Measurements from ENCODE around the gene KRT83.
"Not testable (repeated sequence)": the region's sequence is repeated elsewhere in the genome, so short reads cannot be mapped to it uniquely, and the experiment has no call there.

Gene KRT83

DNA sequence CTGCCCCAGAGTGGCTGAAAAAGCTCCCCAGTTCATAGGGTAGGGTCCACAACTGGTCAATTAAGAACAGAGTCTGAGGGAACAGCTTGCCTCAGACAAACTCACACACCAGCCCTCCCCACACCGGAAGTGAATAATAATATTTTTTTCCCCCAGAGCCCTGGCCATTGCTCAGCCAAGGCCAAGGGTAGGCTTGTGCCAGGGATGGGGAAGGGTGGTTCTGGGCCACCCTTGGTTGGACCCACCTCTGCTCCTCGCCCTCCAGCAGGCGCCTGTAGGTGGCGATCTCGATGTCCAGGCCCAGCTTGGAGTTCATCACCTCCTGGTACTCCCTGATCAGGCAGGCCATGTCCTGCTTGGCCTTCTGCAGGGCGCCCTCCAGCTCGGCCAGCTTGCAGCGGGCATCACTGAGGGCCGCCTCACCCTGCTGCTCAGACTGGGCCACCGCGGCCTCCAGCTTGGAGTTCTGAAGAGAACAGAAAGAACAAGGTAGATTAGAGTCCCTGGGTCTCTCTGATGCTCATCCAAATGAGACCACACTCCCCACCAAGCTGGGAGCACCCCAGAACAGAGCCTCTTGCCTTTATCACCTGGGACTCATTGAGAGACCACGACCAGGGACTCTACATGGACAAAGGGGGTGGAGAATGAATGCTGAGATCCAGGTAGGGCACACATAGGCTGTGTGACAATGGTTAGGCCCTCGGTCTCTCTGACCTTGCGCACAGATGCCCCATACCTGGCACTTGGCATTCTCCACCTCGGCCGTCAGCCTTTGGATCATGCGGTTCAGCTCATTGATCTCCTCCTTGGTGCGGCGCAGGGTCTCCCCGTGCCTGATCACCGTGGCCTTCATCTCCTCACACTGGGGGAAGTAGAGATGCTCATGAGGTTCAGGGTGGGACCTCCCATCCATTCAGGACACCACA lies 34.1 kb downstream of the KRT83 start:
- not testable (repeated sequence) for DNase-seq (ENCODE audit: low read depth)

DNA sequence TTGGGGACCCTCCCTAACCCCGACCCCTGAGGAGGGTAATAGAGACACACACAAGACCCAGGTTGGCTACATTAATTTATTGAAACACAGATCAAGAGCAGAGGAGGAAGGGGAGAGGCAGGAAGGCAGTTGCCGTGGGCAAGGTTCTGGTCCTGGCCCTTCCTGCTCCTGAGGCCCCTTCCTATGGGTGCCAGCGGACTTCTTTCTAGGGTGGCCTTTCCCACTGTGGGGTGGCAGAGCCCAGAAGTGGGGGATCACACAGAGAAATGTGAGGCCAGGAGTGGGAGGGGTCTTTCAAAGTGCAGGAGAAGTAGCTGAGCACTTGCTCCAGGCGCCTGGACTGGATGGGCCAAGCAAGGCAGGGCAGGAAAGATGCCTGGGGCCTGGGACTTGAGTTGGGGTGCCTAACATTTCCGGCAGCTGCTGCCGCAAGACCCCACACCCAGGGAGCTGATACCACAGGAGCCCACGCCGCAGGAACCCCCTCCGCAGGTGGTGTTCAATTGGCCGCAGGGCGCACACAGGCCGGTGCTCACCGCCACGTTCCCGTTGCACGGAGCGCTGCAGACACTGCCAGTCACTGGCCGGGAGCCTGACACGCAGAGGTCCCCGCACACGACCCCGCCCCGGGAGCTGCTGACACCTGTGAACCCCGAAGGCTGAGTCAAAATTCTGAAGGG lies 35.2 kb downstream of the KRT83 start:
- DNase-seq (ENCODE audit: low read depth) = no peak

DNA sequence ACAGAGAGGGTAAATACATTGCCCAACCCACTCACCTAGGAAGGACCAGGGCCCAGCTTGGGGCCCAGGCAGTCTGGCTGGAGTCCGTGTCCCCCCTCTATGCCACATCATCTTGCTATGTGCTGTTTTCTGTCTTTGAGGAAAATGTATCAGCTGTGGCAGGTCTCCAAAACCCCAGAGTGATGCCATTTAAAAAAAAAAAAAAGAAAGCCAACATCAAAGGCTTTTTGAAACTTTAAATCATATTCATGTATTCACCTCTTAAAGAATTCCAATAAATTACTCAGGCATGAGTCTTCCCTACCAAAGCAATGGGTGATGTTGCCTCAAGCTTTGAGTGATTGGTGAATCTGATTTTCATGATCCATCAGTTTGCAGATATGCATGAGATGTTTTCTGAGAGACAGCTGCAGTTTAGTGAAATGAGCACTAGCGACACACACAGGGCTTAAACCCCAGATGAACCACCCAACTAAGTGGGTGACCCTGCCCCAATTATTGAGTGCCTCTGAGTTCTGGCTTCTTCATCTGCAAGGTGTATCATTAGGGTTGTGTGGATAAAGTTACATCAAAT lies 35.9 kb downstream of the KRT83 start:
- DNase-seq (ENCODE audit: low read depth) = peak; percentile 43

- no peak for DNase-seq (ENCODE audit: low read depth)
Observed at GRCh38 chr12:52284562-52285171, 36.5 kb downstream of the KRT83 start.

DNA sequence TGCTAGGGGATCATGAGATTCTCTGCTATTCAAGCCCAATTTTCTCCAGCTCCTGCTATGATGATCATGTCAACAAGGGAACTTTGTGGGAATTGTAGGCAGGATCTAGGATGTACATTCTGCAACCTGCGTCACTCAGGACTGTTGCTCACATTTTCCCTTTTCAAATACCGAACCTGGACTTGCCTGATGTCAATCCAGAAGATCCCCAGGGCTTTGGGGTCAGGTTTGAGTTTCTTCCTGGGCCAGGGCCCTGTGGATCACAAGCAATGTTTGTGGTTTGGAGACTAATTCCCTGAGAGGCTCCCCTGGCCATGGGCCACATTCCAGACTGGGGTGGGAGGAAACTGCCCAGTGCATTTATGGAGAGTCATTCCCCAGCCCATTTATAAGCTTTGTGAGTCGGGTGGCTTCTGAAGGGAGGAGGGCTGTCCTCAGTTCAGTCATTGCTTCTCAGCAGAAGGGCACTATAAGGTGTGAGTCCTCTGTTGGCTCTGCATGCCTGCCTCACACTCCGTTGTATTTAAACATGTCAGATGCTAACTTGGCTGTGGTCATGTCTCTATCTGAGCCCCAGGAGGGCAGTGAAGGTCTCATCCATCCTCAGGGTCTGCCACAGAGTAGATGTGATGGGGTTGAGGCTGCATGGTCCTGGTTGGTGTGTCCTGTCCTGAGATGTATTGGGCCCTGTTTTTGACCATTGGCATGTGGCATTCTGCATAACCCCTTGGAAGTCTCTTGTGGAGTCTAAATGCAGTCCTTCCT lies 40.2 kb downstream of the KRT83 start:
- peak; percentile 98 for DNase-seq (ENCODE audit: low read depth)

DNA sequence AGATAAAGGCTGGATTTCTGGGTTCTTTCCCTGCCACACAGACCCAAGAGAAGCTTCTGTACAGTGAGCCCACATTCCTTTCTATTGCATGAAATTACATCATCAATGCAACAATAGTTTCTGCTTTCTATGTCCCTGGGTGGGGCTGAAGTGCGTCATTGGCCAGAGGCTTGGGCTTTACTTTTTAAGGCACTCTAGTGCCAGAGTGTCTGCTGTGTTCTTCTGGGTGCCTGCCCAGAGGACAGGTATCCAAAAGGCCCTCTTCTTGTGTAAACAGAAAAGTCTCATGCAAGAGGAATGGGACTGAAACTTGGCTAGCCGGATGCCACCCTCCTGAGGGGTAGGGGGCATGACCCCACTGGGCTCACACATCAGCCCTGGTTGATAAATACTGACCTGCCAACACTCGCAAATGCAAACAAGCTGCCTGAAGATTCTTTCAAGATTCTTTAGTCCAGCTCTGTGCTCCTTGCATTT lies 40.8 kb downstream of the KRT83 start:
- DNase-seq (ENCODE audit: low read depth) = peak; percentile 93

DNA sequence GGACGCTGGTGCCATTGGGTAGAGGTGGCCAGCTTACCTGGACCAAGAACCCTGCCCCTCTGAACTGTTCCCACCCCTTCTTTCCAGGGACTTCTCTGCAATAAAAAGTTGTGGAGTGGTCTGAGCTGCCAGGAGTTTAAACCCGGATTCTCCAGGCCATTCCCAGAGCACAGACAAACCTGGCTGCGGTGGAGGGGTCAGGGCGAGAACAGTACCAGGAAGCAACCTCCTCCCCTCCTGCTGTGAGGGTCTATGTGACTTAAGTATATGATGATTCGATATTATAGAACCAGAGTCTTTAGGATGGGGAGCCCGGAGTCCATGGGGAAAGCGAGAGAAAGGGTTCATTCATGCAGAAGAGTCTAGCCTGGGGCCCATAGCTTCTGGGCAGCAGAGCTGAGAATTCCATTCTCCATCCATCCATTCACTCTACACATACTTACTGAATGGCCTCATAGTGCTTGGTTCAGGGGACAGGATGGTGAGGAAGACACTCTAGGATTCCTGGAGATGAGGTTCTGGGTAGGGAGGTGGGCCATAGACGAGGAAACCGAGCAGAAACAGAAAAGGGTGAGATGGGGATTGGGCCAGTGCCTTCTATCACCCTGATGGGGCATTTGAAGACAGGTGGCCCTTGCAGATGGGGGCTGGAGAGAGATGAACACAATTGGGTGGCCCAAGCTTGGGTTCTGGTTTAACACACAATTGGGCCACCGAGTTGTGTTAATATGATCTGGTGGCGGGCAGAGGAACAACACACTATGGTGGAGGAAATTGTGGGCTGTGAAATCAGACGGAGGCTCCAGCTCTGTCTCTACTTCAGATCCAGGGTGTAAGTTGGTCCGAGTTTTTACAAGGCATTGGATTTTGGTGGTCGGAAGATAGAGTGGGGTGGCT lies 41.5 kb downstream of the KRT83 start:
- DNase-seq (ENCODE audit: low read depth) = peak; percentile 19

- DNase-seq (ENCODE audit: low read depth) = peak; percentile 54
Observed at GRCh38 chr12:52278575-52279421, 42.4 kb downstream of the KRT83 start.

DNA sequence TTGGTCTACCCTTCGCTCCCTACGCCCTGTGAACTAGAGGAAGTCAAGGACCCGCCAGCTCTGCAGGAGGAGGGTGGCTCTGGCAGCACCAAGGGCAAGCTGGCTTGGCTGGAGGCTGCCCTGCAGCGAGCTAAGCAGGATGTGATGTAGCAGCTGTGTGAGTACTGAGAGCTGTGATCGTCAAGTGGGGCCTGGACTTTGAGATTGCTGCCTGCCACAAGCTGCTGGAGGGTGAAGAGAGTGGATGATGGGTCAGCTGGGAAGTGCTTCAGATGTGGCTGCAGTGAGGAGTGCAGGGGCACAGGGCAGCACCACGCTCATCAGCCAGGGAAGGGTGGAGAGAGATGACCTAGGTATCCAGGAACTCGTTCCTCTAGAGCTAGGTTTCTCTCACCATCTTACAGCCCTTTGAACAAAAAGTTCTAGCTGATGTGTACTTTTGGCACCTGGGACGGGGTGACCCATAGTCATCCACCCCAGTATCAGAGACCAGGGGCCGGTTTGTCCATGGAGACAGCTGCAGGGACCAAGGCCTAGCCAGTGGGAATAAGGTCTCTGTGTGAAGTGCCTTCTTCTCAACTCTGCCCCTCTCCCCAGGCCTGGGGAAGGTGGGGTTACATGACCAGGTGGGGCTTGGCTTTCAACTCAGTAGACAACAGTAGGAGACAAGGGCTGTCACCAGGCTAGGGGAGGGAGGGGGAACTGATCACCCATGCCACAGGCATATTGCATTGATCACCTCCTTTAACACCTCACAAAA lies 43.5 kb downstream of the KRT83 start:
- no peak for DNase-seq (ENCODE audit: low read depth)

DNA sequence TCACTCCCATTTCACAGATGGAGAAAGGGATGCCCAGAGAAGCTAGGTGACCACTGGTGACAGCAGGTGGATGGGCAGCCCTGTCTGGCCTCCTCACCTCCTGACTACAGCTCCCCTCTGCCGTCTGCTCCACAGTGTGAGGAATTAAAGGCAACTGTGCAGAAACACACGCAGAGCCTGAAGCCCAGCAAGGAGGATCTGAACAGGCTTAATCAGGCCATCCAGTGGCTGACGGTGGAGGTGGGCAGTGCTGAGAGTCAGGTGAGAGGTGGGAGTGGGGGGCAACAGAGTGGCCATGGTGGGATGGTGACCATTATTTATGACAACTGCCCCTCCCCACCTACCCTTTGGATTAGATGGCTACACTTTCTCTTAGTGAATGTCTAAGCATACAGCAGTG lies 45.5 kb downstream of the KRT83 start:
- DNase-seq (ENCODE audit: low read depth) = no peak

DNA sequence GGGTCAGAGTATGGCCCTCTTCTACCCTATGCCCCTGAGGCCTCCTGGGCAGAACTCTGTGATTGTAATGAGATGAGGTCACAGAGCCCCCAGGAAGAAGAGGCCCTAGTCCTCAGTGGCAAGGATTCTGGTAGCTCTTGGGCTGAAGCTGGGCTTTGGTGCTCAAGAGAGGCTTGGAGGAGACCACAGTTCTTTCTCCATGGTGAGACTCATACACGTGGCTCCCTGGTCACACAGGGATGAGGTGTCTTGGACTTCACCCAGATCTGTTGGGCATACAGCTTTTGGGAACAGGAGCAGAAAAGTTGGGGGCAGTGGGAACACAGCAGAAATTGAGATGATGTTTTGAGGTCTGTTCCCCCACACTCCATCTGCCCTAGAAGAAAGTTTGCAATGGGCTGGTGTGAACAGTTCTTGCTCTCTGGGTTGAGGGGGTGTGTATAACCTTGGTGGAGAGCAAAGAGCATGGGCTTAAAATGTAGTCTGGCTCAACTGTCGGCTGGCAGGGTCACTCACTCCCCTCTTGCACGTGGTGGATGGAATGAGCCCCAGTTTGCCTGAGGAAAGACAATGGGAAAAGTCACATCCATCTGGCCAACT lies 46.6 kb downstream of the KRT83 start, which contains the start of gene KRT86:
Gene KRT86, plus strand, starts transcription at position 125 of the 600 bp plus-strand sequence. CDS start 27,272 bp downstream, outside the sequence.
- no peak for DNase-seq (ENCODE audit: low read depth)

DNA sequence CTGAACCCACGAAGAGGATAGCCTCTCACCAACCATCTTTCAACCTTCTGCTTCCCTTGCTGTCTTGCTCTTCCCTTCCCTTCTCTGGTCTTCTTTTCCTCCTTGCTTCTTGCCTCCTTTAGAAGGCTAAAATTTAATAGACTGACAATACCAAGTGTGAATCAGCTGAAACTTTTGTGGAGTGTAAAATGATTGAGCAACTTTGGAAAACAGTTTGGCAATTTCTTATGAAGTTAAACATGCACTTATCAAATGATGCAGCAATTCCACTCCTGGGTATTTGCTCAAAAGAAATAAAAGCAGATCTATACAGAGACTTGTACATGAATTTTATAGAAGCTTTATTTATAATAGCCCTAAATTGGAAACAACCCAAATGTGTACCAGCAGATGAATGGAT lies 50.0 kb downstream of the KRT83 start:
- peak; percentile 68 for DNase-seq (ENCODE audit: low read depth)

- DNase-seq (ENCODE audit: low read depth) = no peak
Observed at GRCh38 chr12:52270541-52271070, 50.6 kb downstream of the KRT83 start.

DNA sequence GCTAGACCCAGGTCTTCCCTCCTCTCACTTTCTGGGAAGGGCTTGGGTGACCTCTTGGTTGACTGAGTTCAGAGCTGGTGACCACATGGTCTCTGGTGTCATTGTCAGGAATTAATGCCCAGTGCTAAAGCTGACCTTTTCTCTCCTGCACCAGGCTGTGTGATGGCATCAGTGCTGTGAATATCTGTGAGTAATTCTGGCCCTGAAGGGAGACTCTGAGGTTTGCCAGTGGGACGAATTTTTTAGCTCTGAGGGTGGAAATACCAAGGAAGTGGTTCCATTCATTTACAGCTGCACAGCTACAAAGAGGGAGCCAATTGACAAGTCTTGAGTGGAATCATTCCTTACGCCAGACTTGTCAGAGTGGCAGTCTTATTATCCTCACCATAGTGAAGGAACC lies 53.0 kb downstream of the KRT83 start:
- no peak for DNase-seq (ENCODE audit: low read depth)

DNA sequence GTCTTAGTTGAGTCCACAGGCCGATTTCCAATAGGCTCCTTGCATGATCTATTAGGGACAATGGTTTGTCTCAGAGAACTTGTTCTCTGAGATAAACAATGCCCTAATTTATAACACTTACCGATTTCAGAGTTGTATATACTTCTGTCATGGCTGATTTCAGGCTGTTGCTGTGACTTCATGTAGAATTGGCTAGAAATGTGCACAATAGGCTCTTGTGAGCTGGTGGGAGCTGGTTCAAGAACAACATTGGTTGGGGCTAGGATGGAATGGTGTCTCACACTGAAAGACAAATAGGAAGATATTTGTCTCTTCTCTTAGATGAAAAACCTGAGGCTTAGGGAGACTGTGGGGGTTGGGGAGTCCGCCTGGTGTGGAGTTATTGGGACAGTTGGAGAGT lies 53.5 kb downstream of the KRT83 start:
- DNase-seq (ENCODE audit: low read depth) = no peak

- no peak for DNase-seq (ENCODE audit: low read depth)
Observed at GRCh38 chr12:52267266-52267665, 53.9 kb downstream of the KRT83 start.

DNA sequence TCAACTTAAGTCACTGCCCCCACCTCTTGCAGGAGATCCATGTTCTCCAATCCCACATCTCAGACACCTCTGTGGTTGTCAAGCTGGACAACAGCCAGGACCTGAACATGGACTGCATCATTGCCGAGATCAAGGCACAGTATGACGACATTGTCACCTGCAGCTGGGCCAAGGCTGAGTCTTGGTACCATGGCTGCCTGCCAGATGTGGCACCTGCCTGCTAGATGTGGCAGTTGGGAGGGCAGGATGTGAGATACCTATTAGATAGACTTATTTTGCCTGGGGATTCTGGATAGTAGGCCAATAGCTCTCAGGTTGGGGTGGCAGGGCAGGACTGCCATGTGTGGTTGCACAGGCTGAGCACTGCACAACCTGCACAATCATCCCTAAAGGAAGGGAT lies 54.7 kb downstream of the KRT83 start:
- no peak for DNase-seq (ENCODE audit: low read depth)

DNA sequence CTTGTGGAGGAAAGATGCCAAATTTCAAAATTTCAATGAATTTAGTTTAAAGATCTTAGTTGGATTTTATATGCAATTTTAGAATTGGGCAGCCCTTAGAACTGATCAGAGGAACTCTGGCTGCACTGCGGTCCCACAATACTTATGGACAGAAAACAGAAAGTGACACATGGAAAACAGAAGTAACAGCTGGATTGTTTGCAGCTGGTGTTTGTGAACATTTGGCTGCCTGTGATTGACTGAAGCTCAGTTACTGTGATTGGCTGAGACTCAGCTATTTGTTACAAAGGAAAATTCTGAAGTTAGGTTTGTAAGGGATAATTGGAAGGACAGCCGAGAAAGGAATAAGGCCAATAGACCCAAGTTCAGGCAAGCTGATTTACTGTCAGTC lies 56.8 kb downstream of the KRT83 start:
- no peak for DNase-seq (ENCODE audit: low read depth)
